ENCODE results near the gene PAGR1.

- no peak for TF ChIP-seq YY1 (IDR thresholded peaks at IDR 0.05; ENCODE audit: low read depth, low read length)
- TF ChIP-seq, protein P1, sequence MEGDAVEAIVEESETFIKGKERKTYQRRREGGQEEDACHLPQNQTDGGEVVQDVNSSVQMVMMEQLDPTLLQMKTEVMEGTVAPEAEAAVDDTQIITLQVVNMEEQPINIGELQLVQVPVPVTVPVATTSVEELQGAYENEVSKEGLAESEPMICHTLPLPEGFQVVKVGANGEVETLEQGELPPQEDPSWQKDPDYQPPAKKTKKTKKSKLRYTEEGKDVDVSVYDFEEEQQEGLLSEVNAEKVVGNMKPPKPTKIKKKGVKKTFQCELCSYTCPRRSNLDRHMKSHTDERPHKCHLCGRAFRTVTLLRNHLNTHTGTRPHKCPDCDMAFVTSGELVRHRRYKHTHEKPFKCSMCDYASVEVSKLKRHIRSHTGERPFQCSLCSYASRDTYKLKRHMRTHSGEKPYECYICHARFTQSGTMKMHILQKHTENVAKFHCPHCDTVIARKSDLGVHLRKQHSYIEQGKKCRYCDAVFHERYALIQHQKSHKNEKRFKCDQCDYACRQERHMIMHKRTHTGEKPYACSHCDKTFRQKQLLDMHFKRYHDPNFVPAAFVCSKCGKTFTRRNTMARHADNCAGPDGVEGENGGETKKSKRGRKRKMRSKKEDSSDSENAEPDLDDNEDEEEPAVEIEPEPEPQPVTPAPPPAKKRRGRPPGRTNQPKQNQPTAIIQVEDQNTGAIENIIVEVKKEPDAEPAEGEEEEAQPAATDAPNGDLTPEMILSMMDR (IDR thresholded peaks at IDR 0.05 in 2 of 3, conservative IDR thresholded peaks at IDR 0.05 in 1 of 3; ENCODE audit: control insufficient read depth in 2 of 3, extremely low read depth in 1 of 3, insufficient read depth in 1 of 3, low read depth in 3 of 3, low read length in 3 of 3), result no peak
- TF ChIP-seq MYC (IDR thresholded peaks at IDR 0.05; ENCODE audit: insufficient read depth, insufficient read length, insufficient replicate concordance, low read length, severe bottlenecking), result no peak
- no peak for TF ChIP-seq RAD21 (IDR thresholded peaks at IDR 0.05; ENCODE audit: insufficient read depth, low read depth, low read length)
- no peak for TF ChIP-seq SIN3A (IDR thresholded peaks at IDR 0.05; ENCODE audit: low read depth, low read length)
- TF ChIP-seq JUNB (IDR thresholded peaks at IDR 0.05), result no peak
- no peak for TF ChIP-seq MXI1 (IDR thresholded peaks at IDR 0.05; ENCODE audit: low read depth, low read length)
- TF ChIP-seq SRF (IDR thresholded peaks at IDR 0.05; ENCODE audit: low read depth in 2 of 2, low read length in 2 of 2), result no peak
- TF ChIP-seq ATF7 (IDR thresholded peaks at IDR 0.05; ENCODE audit: low read depth), result no peak
- TF ChIP-seq MTA2 (IDR thresholded peaks at IDR 0.05; ENCODE audit: low read depth), result no peak
Measured at GRCh38 chr16:29815032-29815721, 775 bp upstream of the PAGR1 start.
